C4-2B (cell line): Measurements from ENCODE around the gene ZNF691.
"Not testable (repeated sequence)": the region's sequence is repeated elsewhere in the genome, so short reads cannot be mapped to it uniquely, and the experiment has no call there.

Experiments used
- ZFX ChIP-seq: fragments of 450-650 bp; IDR thresholded peaks from 2 replicates; pipeline ENCODE4 v1.6.1; 2017
- TF ChIP-seq, protein P1 (sequence below): fragments of 450-650 bp; conservative IDR thresholded peaks from 2 replicates; pipeline ENCODE4 v1.5.1; 2017; ENCODE audit warnings: mild to moderate bottlenecking

- TF ChIP-seq, protein P1, sequence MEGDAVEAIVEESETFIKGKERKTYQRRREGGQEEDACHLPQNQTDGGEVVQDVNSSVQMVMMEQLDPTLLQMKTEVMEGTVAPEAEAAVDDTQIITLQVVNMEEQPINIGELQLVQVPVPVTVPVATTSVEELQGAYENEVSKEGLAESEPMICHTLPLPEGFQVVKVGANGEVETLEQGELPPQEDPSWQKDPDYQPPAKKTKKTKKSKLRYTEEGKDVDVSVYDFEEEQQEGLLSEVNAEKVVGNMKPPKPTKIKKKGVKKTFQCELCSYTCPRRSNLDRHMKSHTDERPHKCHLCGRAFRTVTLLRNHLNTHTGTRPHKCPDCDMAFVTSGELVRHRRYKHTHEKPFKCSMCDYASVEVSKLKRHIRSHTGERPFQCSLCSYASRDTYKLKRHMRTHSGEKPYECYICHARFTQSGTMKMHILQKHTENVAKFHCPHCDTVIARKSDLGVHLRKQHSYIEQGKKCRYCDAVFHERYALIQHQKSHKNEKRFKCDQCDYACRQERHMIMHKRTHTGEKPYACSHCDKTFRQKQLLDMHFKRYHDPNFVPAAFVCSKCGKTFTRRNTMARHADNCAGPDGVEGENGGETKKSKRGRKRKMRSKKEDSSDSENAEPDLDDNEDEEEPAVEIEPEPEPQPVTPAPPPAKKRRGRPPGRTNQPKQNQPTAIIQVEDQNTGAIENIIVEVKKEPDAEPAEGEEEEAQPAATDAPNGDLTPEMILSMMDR, result not testable (repeated sequence)
- TF ChIP-seq ZFX, result not testable (repeated sequence)
These were observed 22.1 kb downstream of the ZNF691 start for GRCh38 chr1:42868466-42868865.
